Neuronal stem cell (in vitro differentiated cells): ENCODE results near the gene MEGF9.

Experiments used
- DNase-seq: peaks from one replicate; pipeline ENCODE4 v3.0.0-alpha.2; 2013; ENCODE audit warnings: low spot score
- H2AFZ ChIP-seq: one replicate; pipeline ENCODE4 v1.6.1; 2013; ENCODE audit warnings: mild to moderate bottlenecking, low read length, inconsistent platforms
- H2AK5ac ChIP-seq: 2 replicates; pipeline ENCODE4 v1.6.1; 2013; ENCODE audit warnings: low read depth, mild to moderate bottlenecking, inconsistent platforms, low read length, moderate library complexity, mixed read lengths
- H2BK120ac ChIP-seq: 2 replicates; pipeline ENCODE4 v1.6.1; 2013; ENCODE audit warnings: low read depth, mild to moderate bottlenecking, inconsistent platforms, low read length, moderate library complexity, mixed read lengths
- H2BK12ac ChIP-seq: one replicate; pipeline ENCODE4 v1.6.1; 2013; ENCODE audit warnings: low read length, inconsistent platforms
- H2BK15ac ChIP-seq: 2 replicates; pipeline ENCODE4 v1.6.1; 2013; ENCODE audit warnings: mild to moderate bottlenecking, low read length, inconsistent platforms, mixed read lengths
- H2BK5ac ChIP-seq: one replicate; pipeline ENCODE4 v1.6.1; 2013; ENCODE audit warnings: inconsistent platforms, mild to moderate bottlenecking, low read length, moderate library complexity
- H3K14ac ChIP-seq: one replicate; pipeline ENCODE4 v1.6.1; 2013; ENCODE audit warnings: low read length, inconsistent platforms
- H3K18ac ChIP-seq: 2 replicates; pipeline ENCODE4 v1.6.1; 2013; ENCODE audit warnings: low read length, inconsistent platforms
- H3K23ac ChIP-seq: 2 replicates; pipeline ENCODE4 v1.6.1; 2013; ENCODE audit warnings: low read depth, mild to moderate bottlenecking, mixed read lengths, low read length, inconsistent platforms; ENCODE audit not compliant: poor library complexity
- H3K27ac ChIP-seq: replicated peaks from 3 replicates; pipeline ENCODE4 v1.5.1; 2013; ENCODE audit warnings: low read length, inconsistent platforms
- H3K27me3 ChIP-seq, 3 experiments: 2 replicates each; pipeline ENCODE4 v1.6.1; 2013; ENCODE audit warnings: low read length in 3 of 3, mild to moderate bottlenecking in 2 of 3, inconsistent platforms in 1 of 3, low read depth in 1 of 3, mixed read lengths in 1 of 3, moderate library complexity in 1 of 3; ENCODE audit not compliant: control insufficient read depth in 3 of 3, insufficient read depth in 3 of 3
- H3K36me3 ChIP-seq, 2 donors: replicated peaks in 1 of 2; 2 replicates each; pipeline ENCODE4 v1.6.1; 2013; ENCODE audit warnings: low read length in 2 of 2; ENCODE audit not compliant: control insufficient read depth in 2 of 2, insufficient read depth in 2 of 2
- H3K4ac ChIP-seq: 2 replicates; pipeline ENCODE4 v1.6.1; 2013; ENCODE audit warnings: inconsistent platforms, mild to moderate bottlenecking, low read length, moderate library complexity
- H3K4me1 ChIP-seq, 2 donors: 1 replicate in 1 of 2; 2 replicates in 1 of 2; pipeline ENCODE4 v1.6.1; 2013; ENCODE audit warnings: low read length in 2 of 2, low read depth in 1 of 2; ENCODE audit not compliant: control insufficient read depth in 2 of 2, insufficient read depth in 1 of 2
- H3K4me2 ChIP-seq: one replicate; pipeline ENCODE4 v1.6.1; 2013; ENCODE audit warnings: mild to moderate bottlenecking, low read length, inconsistent platforms; ENCODE audit not compliant: insufficient read depth, poor library complexity, severe bottlenecking
- H3K4me3 ChIP-seq, 2 donors: 2 replicates each; pipeline ENCODE4 v1.5.1; 2013; ENCODE audit warnings: low read length in 2 of 2, mild to moderate bottlenecking in 2 of 2, inconsistent platforms in 1 of 2, moderate library complexity in 1 of 2
- H3K79me1 ChIP-seq: one replicate; pipeline ENCODE4 v1.6.1; 2013; ENCODE audit warnings: low read depth, mild to moderate bottlenecking, inconsistent platforms, low read length, moderate library complexity
- H3K9ac ChIP-seq: one replicate; pipeline ENCODE4 v1.6.1; 2013; ENCODE audit warnings: mild to moderate bottlenecking, low read depth, low read length, inconsistent platforms; ENCODE audit not compliant: poor library complexity
- H3K9me3 ChIP-seq, 2 donors: replicated peaks in 1 of 2; 2 replicates each; pipeline versions ENCODE3 to v1.6.1; 2013; ENCODE audit warnings: low read length in 2 of 2, mild to moderate bottlenecking in 2 of 2, inconsistent platforms in 1 of 2, low read depth in 1 of 2, mixed read lengths in 1 of 2, moderate library complexity in 1 of 2; ENCODE audit not compliant: control insufficient read depth in 2 of 2, insufficient read depth in 1 of 2
- H4K8ac ChIP-seq: one replicate; pipeline ENCODE4 v1.6.1; 2013; ENCODE audit warnings: low read depth, mild to moderate bottlenecking, inconsistent platforms, low read length, moderate library complexity
- H4K91ac ChIP-seq: one replicate; pipeline ENCODE4 v1.6.1; 2013; ENCODE audit warnings: low read length, low read depth, mild to moderate bottlenecking, inconsistent platforms; ENCODE audit not compliant: poor library complexity
- WGBS, 2 donors: extraction: QIAGEN DNeasy Blood & Tissue Kit; methylation state at CpG; one replicate each; pipeline ENCODE4 v1.1.7; 2013; ENCODE audit warnings: missing lambda C conversion rate in 2 of 2, mixed read lengths in 1 of 2; ENCODE audit not compliant: insufficient read length in 2 of 2, insufficient replicate concordance in 1 of 2; ENCODE audit errors: extremely low coverage in 2 of 2; 5-methylcytosine and 5-hydroxymethylcytosine counted together

Gene MEGF9

DNA sequence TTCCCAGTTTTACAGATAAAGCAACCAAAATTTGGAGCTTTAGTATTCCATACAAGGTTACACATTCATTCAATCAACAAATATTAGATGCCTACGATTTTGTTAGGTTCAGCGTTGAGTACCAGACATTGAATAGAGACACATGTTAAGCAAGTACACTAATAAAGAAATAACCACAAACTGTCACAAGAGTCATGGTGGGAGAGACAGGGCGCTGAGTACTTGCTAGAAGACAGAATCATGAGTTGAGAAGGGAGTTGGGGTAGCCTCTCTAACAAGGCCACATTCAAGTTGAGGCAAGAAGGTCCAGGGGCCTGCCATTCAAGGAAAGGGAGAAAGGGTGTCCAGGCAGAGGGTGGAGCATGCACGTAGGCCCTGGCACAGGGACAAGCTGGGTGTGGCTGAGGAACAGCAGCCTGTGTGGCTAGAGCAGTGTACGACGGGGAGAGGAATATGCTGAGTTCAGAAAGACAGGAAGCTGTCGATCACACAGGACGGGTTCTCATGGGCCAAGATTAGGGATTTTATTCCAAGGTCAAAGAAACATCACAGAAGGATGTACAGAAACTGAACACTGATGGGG, 151.3 kb downstream of the MEGF9 start:
- no peak overlapping the region for H3K23ac ChIP-seq
- no CpG with 5 or more reads among the region's 8 CpGs for WGBS, 2 donors
- H3K4me3 ChIP-seq, result no peak overlapping the region

DNA sequence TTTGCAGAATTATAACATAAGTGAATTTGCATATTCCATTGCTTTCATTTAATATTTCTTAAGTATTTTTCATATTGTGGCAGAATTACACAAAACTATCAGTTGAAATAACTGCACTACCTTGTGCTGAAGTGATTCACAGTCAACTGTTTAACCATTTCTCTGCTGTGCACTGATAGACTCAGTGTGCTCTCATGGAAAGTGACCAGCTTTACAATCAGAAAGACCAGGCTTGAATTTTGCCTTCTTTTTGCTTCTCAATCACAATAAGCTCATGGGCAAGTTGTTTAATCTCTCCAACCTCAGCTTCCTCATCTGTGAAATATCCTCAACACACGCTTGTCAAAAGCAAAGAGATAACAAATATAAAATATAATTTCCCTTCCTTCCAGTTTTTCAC, 152.6 kb downstream of the MEGF9 start:
- H2BK120ac ChIP-seq, result no peak overlapping the region
- H3K36me3 ChIP-seq, result peaks cover 15 to 86% of the 10 kb centered on the region in 2 donors
- no peak overlapping the region for H3K4ac ChIP-seq
- WGBS, 2 donors, result no CpG with 5 or more reads among the region's 1 CpG
- no peak overlapping the region for H3K4me2 ChIP-seq
- no peak overlapping the region for H4K8ac ChIP-seq
- no peak overlapping the region for H3K27ac ChIP-seq
- no peak overlapping the region for H2AK5ac ChIP-seq
- H4K91ac ChIP-seq, result no peak overlapping the region
- no peaks in the 10 kb centered on the region for H3K4me1 ChIP-seq
- H2BK12ac ChIP-seq, result no peak overlapping the region
- no peak overlapping the region for H2BK15ac ChIP-seq
- H3K18ac ChIP-seq, result no peak overlapping the region
- H3K14ac ChIP-seq, result no peak overlapping the region
- H3K79me1 ChIP-seq, result peaks cover 8% of the 10 kb centered on the region
- no peaks in the 10 kb centered on the region for H3K9me3 ChIP-seq
- no peaks in the 10 kb centered on the region for H3K27me3 ChIP-seq
- DNase-seq, result no peak
- no peak overlapping the region for H2BK5ac ChIP-seq
- H3K9ac ChIP-seq, result no peak overlapping the region
- H3K23ac ChIP-seq, result no peak overlapping the region
- no peak overlapping the region for H3K4me3 ChIP-seq
- no peak overlapping the region for H2AFZ ChIP-seq

More for the DNA sequence above, 151.3 kb downstream of the MEGF9 start:
- Histone ChIP-seq H2BK120ac (no peak overlapping the region), H3K4me1 (no peaks in the 10 kb centered on the region), H3K18ac (no peak overlapping the region), H3K27ac (no peak overlapping the region), H3K9me3 (no peaks in the 10 kb centered on the region), H2BK12ac (no peak overlapping the region), H3K14ac (no peak overlapping the region), H2BK5ac (no peak overlapping the region), H4K8ac (no peak overlapping the region), H3K79me1 (peaks cover 8% of the 10 kb centered on the region), H2BK15ac (no peak overlapping the region), H2AFZ (no peak overlapping the region), H3K4me2 (no peak overlapping the region), H2AK5ac (no peak overlapping the region), H3K36me3 (peaks cover 19 to 91% of the 10 kb centered on the region in 2 donors), H3K9ac (no peak overlapping the region), H4K91ac (no peak overlapping the region), H3K27me3 (no peaks in the 10 kb centered on the region), H3K4ac (no peak overlapping the region)
- no peak for DNase-seq

- no peak overlapping the region for H3K9ac ChIP-seq
- no peak overlapping the region for H3K27ac ChIP-seq
- H3K9me3 ChIP-seq, result no peaks in the 10 kb centered on the region
- H2BK12ac ChIP-seq, result no peak overlapping the region
- no peak overlapping the region for H2AK5ac ChIP-seq
- H3K4me1 ChIP-seq, result no peaks in the 10 kb centered on the region
- H2AFZ ChIP-seq, result no peak overlapping the region
- WGBS, 2 donors, result no CpG with 5 or more reads among the region's 1 CpG
- H2BK120ac ChIP-seq, result no peak overlapping the region
- H3K36me3 ChIP-seq, result peaks cover 9 to 84% of the 10 kb centered on the region in 2 donors
- H3K4me3 ChIP-seq, result no peak overlapping the region
- H3K79me1 ChIP-seq, result peaks cover 5% of the 10 kb centered on the region
- no peak overlapping the region for H2BK5ac ChIP-seq
- H3K27me3 ChIP-seq, result no peaks in the 10 kb centered on the region
- no peak for DNase-seq
- H4K8ac ChIP-seq, result no peak overlapping the region
- no peak overlapping the region for H2BK15ac ChIP-seq
- no peak overlapping the region for H3K4me2 ChIP-seq
- no peak overlapping the region for H3K14ac ChIP-seq
- H3K23ac ChIP-seq, result no peak overlapping the region
- H3K18ac ChIP-seq, result no peak overlapping the region
- H3K4ac ChIP-seq, result no peak overlapping the region
- H4K91ac ChIP-seq, result no peak overlapping the region
These were observed 154.7 kb downstream of the MEGF9 start for GRCh38 chr9:120559546-120559945.

DNA sequence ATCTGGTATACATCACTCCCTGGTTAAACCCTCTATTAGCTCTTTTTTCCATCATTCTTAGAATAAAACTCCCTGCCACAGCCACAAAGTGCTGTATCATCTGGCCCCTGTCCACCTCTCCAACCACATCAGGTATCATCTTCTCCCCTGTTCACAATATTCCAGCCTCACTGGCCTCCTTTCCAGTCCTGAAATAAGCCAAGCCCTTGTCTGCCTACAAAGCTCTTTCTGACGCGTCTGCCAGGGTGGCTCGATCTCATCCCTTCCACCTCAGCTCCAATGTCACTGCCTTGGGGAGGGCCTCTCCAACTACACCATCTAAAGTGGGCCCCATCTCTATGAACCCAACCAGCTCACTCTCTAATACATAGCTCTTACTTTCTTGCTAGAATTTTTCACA, 155.8 kb downstream of the MEGF9 start:
- no CpG with 5 or more reads among the region's 3 CpGs for WGBS, 2 donors
- no peak overlapping the region for H3K23ac ChIP-seq

More for the DNA sequence above, 155.8 kb downstream of the MEGF9 start:
- Histone ChIP-seq H3K18ac (no peak overlapping the region), H2AFZ (no peak overlapping the region), H2BK15ac (no peak overlapping the region), H3K4me2 (no peak overlapping the region), H2BK120ac (no peak overlapping the region), H3K36me3 (peaks cover 6 to 83% of the 10 kb centered on the region in 2 donors), H2AK5ac (no peak overlapping the region), H3K4me1 (no peaks in the 10 kb centered on the region), H3K79me1 (peaks cover 3% of the 10 kb centered on the region), H4K8ac (peak overlapping the region; percentile 29), H3K4ac (no peak overlapping the region), H3K27ac (no peak overlapping the region), H3K9me3 (no peaks in the 10 kb centered on the region), H3K14ac (no peak overlapping the region), H2BK12ac (no peak overlapping the region), H3K4me3 (no peak overlapping the region), H3K27me3 (no peaks in the 10 kb centered on the region), H3K9ac (no peak overlapping the region), H4K91ac (no peak overlapping the region), H2BK5ac (no peak overlapping the region)
- DNase-seq, result no peak
